ENCODE measurements around the gene CAMTA1. TPM values are rescaled to one million over a fixed set of nuclear protein-coding genes. Genes with fewer than 3 reads are reported as not detected.

Gene CAMTA1
- polyA plus RNA-seq, 1 experiment, result 23.1 TPM

- TF ChIP-seq, protein P1, sequence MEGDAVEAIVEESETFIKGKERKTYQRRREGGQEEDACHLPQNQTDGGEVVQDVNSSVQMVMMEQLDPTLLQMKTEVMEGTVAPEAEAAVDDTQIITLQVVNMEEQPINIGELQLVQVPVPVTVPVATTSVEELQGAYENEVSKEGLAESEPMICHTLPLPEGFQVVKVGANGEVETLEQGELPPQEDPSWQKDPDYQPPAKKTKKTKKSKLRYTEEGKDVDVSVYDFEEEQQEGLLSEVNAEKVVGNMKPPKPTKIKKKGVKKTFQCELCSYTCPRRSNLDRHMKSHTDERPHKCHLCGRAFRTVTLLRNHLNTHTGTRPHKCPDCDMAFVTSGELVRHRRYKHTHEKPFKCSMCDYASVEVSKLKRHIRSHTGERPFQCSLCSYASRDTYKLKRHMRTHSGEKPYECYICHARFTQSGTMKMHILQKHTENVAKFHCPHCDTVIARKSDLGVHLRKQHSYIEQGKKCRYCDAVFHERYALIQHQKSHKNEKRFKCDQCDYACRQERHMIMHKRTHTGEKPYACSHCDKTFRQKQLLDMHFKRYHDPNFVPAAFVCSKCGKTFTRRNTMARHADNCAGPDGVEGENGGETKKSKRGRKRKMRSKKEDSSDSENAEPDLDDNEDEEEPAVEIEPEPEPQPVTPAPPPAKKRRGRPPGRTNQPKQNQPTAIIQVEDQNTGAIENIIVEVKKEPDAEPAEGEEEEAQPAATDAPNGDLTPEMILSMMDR (IDR thresholded peaks at IDR 0.05; ENCODE audit: insufficient read depth, low read depth, low read length), result no peak
- DNase-seq (ENCODE audit: low read depth), result no peak
- CTCF ChIA-PET, result interaction anchor here (0.6 kb wide), 1 partner anchor 9 kb away, joined by 5 read pairs; no protein-coding TSS in a partner anchor
- Histone ChIP-seq H3K4me3 (ENCODE audit: low read depth, low read length) (no peak overlapping the region), H3K27me3 (ENCODE audit: control insufficient read depth, insufficient read depth, low read length) (no peaks in the 10 kb centered on the region), H3K36me3 (ENCODE audit: control insufficient read depth, insufficient read depth, low read length) (no peaks in the 10 kb centered on the region)
- POLR2A ChIA-PET, result no interaction called here
These were observed 739.4 kb downstream of the CAMTA1 start for GRCh38 chr1:7524341-7525337.

DNA sequence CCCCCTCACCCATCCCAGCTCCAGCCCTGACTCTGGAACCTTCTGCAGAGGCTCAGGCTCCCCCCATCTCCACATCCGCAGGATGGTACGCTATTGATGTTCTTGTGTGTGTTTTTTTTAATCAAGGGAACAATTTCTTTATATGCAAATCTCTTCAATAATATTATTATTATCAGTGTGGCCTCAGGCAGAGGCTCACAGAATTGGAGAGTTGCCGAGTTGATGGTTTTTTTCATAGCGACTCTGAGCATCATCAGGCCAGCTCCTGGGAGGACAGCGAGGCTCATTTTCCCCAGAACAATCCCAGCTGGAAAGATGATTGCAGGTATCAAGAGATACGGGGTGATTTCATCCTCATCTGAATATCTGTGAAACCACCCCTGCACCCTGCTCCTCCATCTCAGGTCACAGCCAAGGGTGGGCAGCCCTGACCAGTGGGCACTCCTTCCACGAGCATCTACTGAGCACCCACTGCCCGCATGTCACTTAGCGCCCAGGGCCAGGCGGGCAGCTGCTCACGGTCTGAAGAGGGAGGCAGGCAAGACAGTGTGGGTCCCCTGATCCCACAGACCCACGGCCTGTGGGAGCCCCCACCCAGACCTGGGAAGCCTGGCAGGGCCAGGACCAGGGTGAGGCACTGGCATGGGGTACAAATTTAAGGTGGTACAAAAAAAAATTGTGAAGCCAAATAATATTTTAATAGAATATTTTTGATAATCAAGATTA is 740.2 kb downstream of the CAMTA1 start:
- DNase-seq (ENCODE audit: low read depth), result no peak
- POLR2A ChIA-PET, result no interaction called here
- TF ChIP-seq, protein P1 (IDR thresholded peaks at IDR 0.05; ENCODE audit: insufficient read depth, low read depth, low read length), result no peak
- H3K27me3 ChIP-seq (ENCODE audit: control insufficient read depth, insufficient read depth, low read length), result no peaks in the 10 kb centered on the region
- no peak overlapping the region for H3K4me3 ChIP-seq (ENCODE audit: low read depth, low read length)
- no peaks in the 10 kb centered on the region for H3K36me3 ChIP-seq (ENCODE audit: control insufficient read depth, insufficient read depth, low read length)
- CTCF ChIA-PET, result interaction anchor here (1.0 kb wide), 1 partner anchor 9 kb away, joined by 4 read pairs; no protein-coding TSS in a partner anchor

DNA sequence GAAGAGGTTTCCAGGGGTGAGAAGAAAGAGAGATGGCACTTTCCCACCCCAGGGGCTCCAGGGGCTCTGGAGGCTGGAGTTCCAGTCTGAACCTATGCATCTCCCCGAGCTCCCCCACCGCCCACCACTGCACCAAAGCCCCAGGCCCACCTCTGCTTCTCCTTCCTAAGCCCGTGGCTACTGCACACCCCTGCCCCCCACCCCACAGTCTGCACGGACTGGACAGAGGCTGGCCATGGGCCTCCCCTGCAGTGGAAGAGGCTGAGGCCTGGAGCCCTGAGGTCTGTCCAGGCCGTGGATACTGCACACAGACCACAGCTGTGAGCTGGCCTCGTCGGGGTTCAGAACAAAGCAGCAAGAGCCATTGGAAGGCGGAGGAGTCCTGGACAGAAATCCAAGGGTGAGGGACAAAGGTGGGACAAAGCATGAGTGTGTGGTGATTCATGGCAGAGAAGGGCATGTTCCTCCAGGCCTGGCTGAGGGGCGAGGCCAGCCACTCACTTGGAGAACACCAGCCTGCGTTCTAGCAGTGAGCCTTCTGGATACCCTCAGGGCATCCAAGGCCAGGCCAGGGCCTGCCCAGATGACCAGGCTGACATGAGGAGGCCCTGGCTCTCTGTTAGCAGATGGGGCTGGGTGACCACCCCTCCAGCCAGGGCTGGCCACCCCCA is 741.1 kb downstream of the CAMTA1 start:
- Histone ChIP-seq H3K27me3 (ENCODE audit: control insufficient read depth, insufficient read depth, low read length) (no peaks in the 10 kb centered on the region), H3K4me3 (ENCODE audit: low read depth, low read length) (no peak overlapping the region), H3K36me3 (ENCODE audit: control insufficient read depth, insufficient read depth, low read length) (no peaks in the 10 kb centered on the region)
- ChIA-PET POLR2A (no interaction called here), CTCF (interaction anchor here (1.0 kb wide), 1 partner anchor 10 kb away, joined by 4 read pairs; no protein-coding TSS in a partner anchor)
- TF ChIP-seq, protein P1 (IDR thresholded peaks at IDR 0.05; ENCODE audit: insufficient read depth, low read depth, low read length), result no peak
- no peak for DNase-seq (ENCODE audit: low read depth)

GRCh38 chr1:7526867-7527732 is 741.8 kb downstream of the CAMTA1 start:
- ChIA-PET POLR2A (no interaction called here), CTCF (no interaction called here)
- H3K36me3 ChIP-seq (ENCODE audit: control insufficient read depth, insufficient read depth, low read length), result no peaks in the 10 kb centered on the region
- TF ChIP-seq, protein P1 (IDR thresholded peaks at IDR 0.05; ENCODE audit: insufficient read depth, low read depth, low read length), result no peak
- DNase-seq (ENCODE audit: low read depth), result peak; percentile 14
- H3K4me3 ChIP-seq (ENCODE audit: low read depth, low read length), result no peak overlapping the region
- no peaks in the 10 kb centered on the region for H3K27me3 ChIP-seq (ENCODE audit: control insufficient read depth, insufficient read depth, low read length)
